GM19240 (cell line): ENCODE data around the gene VSTM2A.

Source experiments
- DNase-seq: peaks from one replicate; pipeline ENCODE4 v3.0.0; 2011; ENCODE audit warnings: low spot score; ENCODE audit not compliant: insufficient read length

VSTM2A gene

DNA sequence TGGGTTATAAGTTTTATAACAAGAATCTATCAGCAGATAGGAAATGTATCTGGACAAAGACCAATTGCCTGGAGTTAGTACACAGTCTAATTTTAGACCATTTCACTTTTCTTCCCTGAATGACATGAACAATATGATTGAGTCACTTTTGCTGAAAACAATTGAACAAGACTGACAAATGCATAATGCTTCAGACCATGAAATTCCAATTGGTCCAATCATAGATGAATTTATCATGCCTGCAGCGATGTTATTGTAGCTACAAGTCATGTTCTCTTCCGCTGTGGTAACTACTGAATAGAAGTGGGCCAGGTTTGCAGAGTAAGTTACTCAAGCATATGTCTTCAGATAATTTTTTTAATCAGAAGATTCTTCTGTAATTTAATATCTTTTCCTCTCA lies 73.4 kb downstream of the VSTM2A start:
- DNase-seq, result no peak
